ENCODE results near the gene STK25. TPM values are rescaled to one million over a fixed set of nuclear protein-coding genes. Genes with fewer than 3 reads are reported as not detected.

The STK25 gene
- total RNA-seq, 6 experiments from 2014 or later, result 51.0 to 99.1 (median 63.5) TPM

GRCh38 chr2:241445426-241445825 lies 63.0 kb downstream of the STK25 start:
- Histone ChIP-seq H3K36me3 (peaks cover 0 to 48% (median 9%) of the 10 kb centered on the region in 4 donors), H3K4me1 (no peaks in the 10 kb centered on the region), H3K27ac (no peak overlapping the region), H3K4me3 (no peak overlapping the region), H3K9me3 (no peaks in the 10 kb centered on the region), H3K27me3 (no peaks in the 10 kb centered on the region)
- 100% methylated on average over 1 of the region's 2 CpGs for WGBS (ENCODE audit: insufficient coverage, low coverage, low lambda C conversion rate, missing lambda C conversion rate)
- TF ChIP-seq POLR2A (IDR thresholded peaks at IDR 0.05) (no peak), CTCF (IDR thresholded peaks at IDR 0.05) (no peak)
- intact Hi-C loops (cut with DNase I), result no loop called here
- no peak for ATAC-seq
- no peak for DNase-seq

GRCh38 chr2:241443486-241444223 lies 64.7 kb downstream of the STK25 start:
- Histone ChIP-seq H3K27me3 (no peaks in the 10 kb centered on the region), H3K4me1 (no peaks in the 10 kb centered on the region), H3K4me3 (no peak overlapping the region), H3K9me3 (no peaks in the 10 kb centered on the region), H3K27ac (no peak overlapping the region), H3K36me3 (peaks cover 0 to 59% (median 9%) of the 10 kb centered on the region in 4 donors)
- ATAC-seq (peak in 1 of 4 donors; percentile 22), DNase-seq (no peak)
- no peak for TF ChIP-seq POLR2A (IDR thresholded peaks at IDR 0.05)
- no peak for TF ChIP-seq CTCF (IDR thresholded peaks at IDR 0.05)
- intact Hi-C loops (cut with DNase I), result no loop called here
- WGBS (ENCODE audit: insufficient coverage, low coverage, low lambda C conversion rate, missing lambda C conversion rate), result 72% methylated on average over 4 of the region's 6 CpGs

Small RNA genes lying within 50 kb of the gene (microRNA-seq; reads per million reads assigned to microRNA genes)
- 0 reads per million in 2 donors for gene MIR3133

Small RNA genes lying within 50 kb of the gene (small RNA-seq; reads per million reads assigned to genes)
- 0 reads per million in 2 experiments for gene MIR3133

Other genes with a start within 250 kb of the STK25 start
- gene HDLBP, start 192.9 kb downstream of the STK25 start, total RNA-seq, result 100 to 1,000 TPM; 341 to 557 (median 479) TPM
- 10 to 100 TPM; 66.6 to 97.9 (median 86.2) TPM for gene SEPTIN2, start 192.7 kb downstream of the STK25 start, total RNA-seq
- 10 to 100 TPM; 13.3 to 41.3 (median 28.7) TPM for gene FARP2, start 152.3 kb downstream of the STK25 start, total RNA-seq
- gene BOK, start 50.2 kb upstream of the STK25 start, total RNA-seq, result 100 to 1,000 TPM in 3 of 6 experiments, 10 to 100 TPM in 3; 50.1 to 119 (median 90.5) TPM
- gene THAP4, start 128.6 kb upstream of the STK25 start, total RNA-seq, result 10 to 100 TPM; 22.1 to 39.2 (median 25.0) TPM
- gene ATG4B, start 129.1 kb upstream of the STK25 start, total RNA-seq, result 10 to 100 TPM; 20.6 to 49.8 (median 39.3) TPM
- 10 to 100 TPM in 5 of 6 experiments, 1 to 10 TPM in 1; 9.9 to 21.5 (median 10.4) TPM for gene DTYMK, start 178.2 kb upstream of the STK25 start, total RNA-seq
- 10 to 100 TPM in 5 of 6 experiments, 1 to 10 TPM in 1; 8.2 to 20.3 (median 13.0) TPM for gene ING5, start 193.5 kb upstream of the STK25 start, total RNA-seq
- 10 to 100 TPM; 18.9 to 38.6 (median 25.9) TPM for gene D2HGDH, start 226.0 kb upstream of the STK25 start, total RNA-seq